NCI-H1105 treated with DMSO at 0.1 percent for 48 hours (cell line): Measurements from ENCODE around the gene DOC2B.
A peak's percentile ranks its signal among the peaks of the same experiment; 100 is the strongest.
"Not testable (repeated sequence)": the region's sequence is repeated elsewhere in the genome, so short reads cannot be mapped to it uniquely, and the experiment has no call there.

Source experiments
- DNase-seq: peaks from one replicate; lab custom pipeline; 2025; lab: John Stamatoyannopoulos, UW

DOC2B gene

DNA sequence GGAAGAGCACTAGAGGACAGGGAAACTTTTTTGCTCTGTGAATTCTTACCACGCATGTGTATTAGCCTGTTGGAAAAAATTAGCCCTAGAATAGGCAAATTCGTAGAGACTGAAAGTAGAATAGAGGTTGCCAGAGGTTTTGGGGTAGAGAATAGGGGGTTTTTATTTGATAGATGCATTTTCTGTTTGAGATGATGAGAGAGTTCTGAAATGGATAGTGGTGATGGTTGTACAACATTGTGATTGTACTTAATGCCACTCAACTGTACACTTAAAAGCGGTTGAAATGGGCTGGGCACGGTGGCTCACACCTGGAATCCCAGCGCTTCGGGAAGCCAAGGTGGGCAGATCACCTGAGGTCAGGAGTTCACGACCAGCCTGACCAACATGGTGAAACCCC, 8.0 kb upstream of the DOC2B start:
- no peak for DNase-seq

- no peak for DNase-seq
These were observed 5.7 kb upstream of the DOC2B start for GRCh38 chr17:187130-187529.

GRCh38 chr17:185445-186138, 4.1 kb upstream of the DOC2B start:
- DNase-seq = no peak

DNA sequence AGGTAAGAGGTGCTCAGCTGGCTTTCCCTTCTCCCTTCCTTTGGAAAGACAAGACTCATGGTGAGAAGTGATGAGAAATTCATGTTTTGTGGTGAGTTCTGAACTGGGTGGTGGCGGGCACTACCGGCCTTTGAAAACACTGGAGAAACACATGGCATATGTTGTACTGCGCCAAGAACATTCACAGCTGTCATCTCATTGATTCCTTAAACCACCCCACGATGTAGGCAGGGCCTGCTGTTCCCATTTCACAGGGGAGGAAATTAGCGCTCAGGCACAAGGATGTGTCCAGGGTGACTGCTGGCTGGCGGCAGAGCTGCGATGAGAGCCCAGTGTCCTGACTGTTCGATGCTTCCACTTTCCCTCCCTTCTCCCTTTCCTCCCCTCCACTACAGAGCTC, 1.6 kb upstream of the DOC2B start:
- DNase-seq = no peak

- DNase-seq = no peak
These were observed 751 bp upstream of the DOC2B start for GRCh38 chr17:182050-182751.

GRCh38 chr17:180381-181244, 837 bp downstream of the DOC2B start:
- DNase-seq = no peak

DNA sequence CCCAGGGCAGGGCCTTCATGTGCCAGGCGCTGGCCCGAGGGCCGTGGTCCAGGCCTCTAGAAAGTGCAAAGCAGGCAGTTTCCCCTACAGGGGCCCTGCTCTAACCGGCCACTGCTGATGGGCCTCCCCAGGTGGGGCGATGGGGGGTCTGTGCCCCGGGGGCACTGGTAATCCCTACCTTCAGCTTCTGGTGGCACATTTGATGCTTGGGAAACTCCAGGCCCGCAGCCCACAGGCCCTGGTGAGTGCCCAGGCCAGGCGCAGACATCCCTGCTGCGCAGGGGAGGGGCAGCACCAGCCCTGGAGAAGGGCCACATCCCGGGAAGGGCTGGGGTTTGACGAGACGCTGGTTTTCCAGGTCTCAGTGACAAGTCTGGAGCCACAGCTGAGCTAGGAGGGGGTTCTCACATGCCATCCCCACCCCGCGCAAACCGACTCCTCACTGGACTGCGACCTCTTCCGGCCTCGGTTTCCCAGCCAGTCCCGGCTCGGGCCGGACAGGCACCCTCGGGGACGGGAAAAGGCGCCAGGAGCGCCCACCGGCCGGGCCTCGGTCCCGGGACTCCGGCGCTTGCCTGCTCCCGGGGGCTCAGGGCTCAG, 1.6 kb downstream of the DOC2B start:
- no peak for DNase-seq

DNA sequence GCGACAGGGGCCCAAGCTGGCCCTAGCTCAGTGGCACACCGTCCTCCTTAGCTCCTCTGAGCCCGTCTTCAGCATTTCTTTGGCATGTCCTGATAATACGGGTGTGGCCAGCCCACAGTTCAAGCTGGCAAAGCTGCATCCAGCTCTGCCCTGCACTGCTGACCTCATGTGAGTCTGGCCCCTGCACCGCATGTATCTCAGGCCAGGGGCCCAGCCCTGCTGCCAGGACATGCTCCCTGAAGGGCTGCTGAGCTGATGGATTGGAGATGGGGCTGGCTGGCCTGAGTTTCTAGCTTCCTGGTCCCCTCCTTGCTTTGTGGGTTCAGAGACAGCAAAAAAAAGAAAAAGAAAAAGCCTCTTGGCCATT, 2.4 kb downstream of the DOC2B start:
- no peak for DNase-seq

GRCh38 chr17:178292-179065, 3.0 kb downstream of the DOC2B start:
- no peak for DNase-seq

DNA sequence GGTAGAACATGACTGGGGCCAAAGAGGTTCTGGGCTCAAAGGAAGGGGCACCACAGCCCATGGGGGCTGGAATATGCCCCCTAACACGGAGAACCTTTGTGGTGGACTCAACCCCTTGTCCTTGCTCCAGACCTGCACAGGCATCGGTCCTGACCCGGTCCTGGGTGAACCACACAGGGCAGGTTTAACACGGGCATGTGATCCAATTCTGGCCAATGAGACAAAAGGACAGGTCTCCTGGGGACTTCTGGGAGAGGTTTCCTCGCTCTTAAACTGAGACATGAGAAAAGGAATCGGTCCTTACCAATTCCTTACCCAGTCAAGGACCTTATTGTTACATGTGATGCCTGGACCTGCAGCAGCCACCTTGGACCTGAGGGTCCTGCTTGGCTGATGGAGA, 3.7 kb downstream of the DOC2B start:
- DNase-seq = no peak

GRCh38 chr17:177155-177554, 4.3 kb downstream of the DOC2B start:
- no peak for DNase-seq

DNA sequence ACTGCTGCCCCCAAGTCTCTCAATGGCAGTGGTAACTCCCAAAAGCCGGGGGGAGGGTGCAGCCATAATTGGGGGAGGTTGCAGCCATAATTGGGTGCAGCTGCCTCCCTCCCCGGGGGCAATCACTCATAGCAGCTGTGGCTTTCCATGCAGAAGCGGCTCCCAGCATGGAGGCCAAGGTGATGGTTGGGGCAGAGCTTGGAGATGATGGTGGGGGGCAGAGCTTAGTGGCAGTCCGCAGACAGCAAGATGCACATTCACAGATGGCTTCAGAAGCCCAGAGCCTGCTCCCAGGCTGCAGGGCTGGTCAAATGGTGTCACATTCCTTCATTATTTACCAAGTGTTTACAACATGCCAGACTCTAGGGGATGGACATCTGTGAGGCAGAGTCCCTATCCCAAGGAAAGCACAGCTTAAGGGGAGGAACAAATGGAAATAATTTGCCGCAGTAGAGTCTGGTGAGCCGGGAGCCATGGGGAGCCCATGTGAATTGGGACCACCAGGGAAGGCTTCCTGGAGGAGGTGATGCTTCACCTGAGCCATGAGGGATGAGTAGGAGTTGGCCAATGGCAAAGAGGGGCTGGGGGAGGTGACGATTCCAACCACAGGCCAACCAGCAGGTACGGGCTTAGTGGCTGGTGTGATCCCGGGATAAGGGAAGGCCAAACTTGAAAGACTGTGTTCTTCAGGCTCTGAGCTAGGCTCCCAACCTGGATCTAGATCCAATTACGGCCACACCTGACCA, 8.1 kb downstream of the DOC2B start:
- no peak for DNase-seq

- DNase-seq = no peak
These were observed 9.0 kb downstream of the DOC2B start for GRCh38 chr17:172401-172800.

DNA sequence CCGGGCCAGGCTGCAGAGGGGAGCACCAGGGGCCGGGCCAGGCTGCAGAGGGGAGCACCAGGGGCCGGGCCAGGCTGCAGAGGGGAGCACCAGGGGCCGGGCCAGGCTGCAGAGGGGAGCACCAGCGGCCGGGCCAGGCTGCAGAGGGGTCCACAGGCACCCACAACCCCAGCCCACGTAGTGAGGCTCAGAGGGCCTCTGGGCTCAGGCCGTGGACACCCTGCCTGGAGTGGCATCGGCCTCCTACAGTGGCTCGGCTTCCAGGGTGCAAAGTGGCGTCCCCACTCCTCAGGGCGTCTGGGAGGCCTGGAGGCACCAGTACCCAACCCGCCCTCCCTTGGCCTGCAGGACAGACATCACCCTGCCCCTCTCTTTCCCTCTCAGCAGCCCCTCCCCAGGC, 9.6 kb downstream of the DOC2B start:
- no peak for DNase-seq

DNA sequence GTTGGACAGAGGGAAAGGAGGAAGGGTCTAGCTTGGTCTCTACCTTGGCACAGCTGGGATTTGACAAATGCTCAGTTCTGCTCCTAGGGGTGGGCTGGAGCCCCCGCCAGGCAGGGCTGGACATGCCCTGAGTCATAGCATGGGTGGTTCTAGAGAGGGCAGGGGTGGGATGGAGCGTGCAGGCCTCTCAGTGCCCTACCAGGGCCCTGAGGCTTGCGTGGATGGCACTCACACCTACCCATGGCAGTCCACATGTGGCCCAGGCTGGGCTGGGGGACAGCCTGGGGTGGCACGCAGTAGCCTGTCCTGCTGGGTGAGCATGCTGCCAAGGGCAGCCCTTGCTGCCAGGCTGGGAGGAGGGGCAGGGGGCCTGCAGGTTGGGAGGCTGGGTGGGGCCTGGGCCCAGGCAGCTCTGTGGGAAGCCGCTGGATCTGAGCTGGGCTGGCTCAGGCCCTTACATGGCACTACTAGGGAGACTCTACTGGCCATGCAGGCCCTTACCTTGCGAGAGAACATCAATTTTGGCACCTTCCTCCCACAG, 11.2 kb downstream of the DOC2B start:
- no peak for DNase-seq

DNA sequence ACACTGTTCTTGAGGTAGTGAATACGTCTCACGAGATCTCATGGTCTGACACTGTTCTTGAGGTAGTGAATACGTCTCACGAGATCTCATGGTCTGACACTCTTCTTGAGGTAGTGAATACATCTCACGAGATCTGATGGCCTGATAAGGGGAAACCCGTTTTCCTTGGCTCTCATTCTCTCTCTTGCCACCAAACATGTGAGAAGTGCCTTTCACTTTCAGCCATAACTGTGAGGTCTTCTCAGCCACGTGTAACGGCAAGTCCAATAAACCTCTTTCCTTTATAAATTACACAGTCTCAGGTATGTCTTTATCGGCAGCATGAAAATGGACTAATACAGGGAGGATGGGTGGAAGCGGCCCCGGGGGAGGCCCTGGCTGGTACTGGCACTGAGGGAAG, 12.8 kb downstream of the DOC2B start:
- DNase-seq = not testable (repeated sequence)

- DNase-seq = no peak
These were observed 15.5 kb downstream of the DOC2B start for GRCh38 chr17:165939-166338.

GRCh38 chr17:164303-165235, 16.9 kb downstream of the DOC2B start:
- DNase-seq = peak; percentile 18

- DNase-seq = no peak
These were observed 17.8 kb downstream of the DOC2B start for GRCh38 chr17:163514-164098.
